Gastrocnemius medialis (tissue), 4 donors: Measurements from ENCODE around the gene RETSAT.

Experiments used
- CTCF ChIP-seq, 5 experiments: fragments of 450-650 bp in 3 of 5; fragments of 200-600 bp in 2 of 5; sonication (generic) in 2 of 5; IDR thresholded peaks in 4 of 5; conservative IDR thresholded peaks in 1 of 5; 1 replicate in 4 of 5; 2 replicates in 1 of 5; pipeline ENCODE4 v1.5.1; 2016 to 2019; ENCODE audit warnings: antibody characterized with exemption in 5 of 5, mild to moderate bottlenecking in 3 of 5, moderate library complexity in 3 of 5
- POLR2A ChIP-seq, 2 donors: fragments of 450-650 bp; IDR thresholded peaks; one replicate each; pipeline ENCODE4 v1.6.1; 2017; ENCODE audit warnings: antibody characterized with exemption in 2 of 2, mild to moderate bottlenecking in 2 of 2, moderate library complexity in 2 of 2

- TF ChIP-seq CTCF (IDR thresholded peaks at IDR 0.05 in 4 of 5, conservative IDR thresholded peaks at IDR 0.05 in 1 of 5) (no peak), POLR2A (IDR thresholded peaks at IDR 0.05) (no peak)
Observed at GRCh38 chr2:85302121-85302520, 52.2 kb downstream of the RETSAT start.
